Cerebellar nuclear complex (tissue), 1 donor: Measurements from ENCODE around the gene GK.
"Not testable (repeated sequence)": the region's sequence is repeated elsewhere in the genome, so short reads cannot be mapped to it uniquely, and the experiment has no call there.

ENCODE experiments used
- DNase-seq, 2 experiments: peaks; one replicate each; lab custom pipeline; 2025; lab: John Stamatoyannopoulos, UW

Gene GK

GRCh38 chrX:30653415-30654131, at the start of gene GK:
Gene GK (plus strand): TSS chrX:30653423. CDS start chrX:30653538, 115 bp downstream.
- no peak for DNase-seq

- no peak for DNase-seq
These were observed 46.1 kb upstream of the GK start for GRCh38 chrX:30607155-30607554.

GRCh38 chrX:30610026-30610425, 43.2 kb upstream of the GK start:
- no peak for DNase-seq

- DNase-seq = no peak
These were observed 41.0 kb upstream of the GK start for GRCh38 chrX:30612250-30612655.

GRCh38 chrX:30613721-30614120, 39.5 kb upstream of the GK start:
- DNase-seq = no peak

- DNase-seq = no peak
These were observed 38.0 kb upstream of the GK start for GRCh38 chrX:30615229-30615628.

- DNase-seq = no peak
These were observed 35.0 kb upstream of the GK start for GRCh38 chrX:30618160-30618765.

- no peak for DNase-seq
These were observed 33.1 kb upstream of the GK start for GRCh38 chrX:30620125-30620524.

GRCh38 chrX:30620980-30621618, 32.1 kb upstream of the GK start:
- no peak for DNase-seq

- DNase-seq = no peak
These were observed 30.9 kb upstream of the GK start for GRCh38 chrX:30622361-30622760.

GRCh38 chrX:30626402-30626801, 26.8 kb upstream of the GK start:
- no peak for DNase-seq

GRCh38 chrX:30627818-30628652, 25.2 kb upstream of the GK start:
- DNase-seq = no peak

- not testable (repeated sequence) for DNase-seq
These were observed 19.2 kb upstream of the GK start for GRCh38 chrX:30634070-30634469.

GRCh38 chrX:30635630-30636029, 17.6 kb upstream of the GK start:
- no peak for DNase-seq

GRCh38 chrX:30637874-30638815, 15.1 kb upstream of the GK start:
- DNase-seq = no peak

- DNase-seq = not testable (repeated sequence)
These were observed 13.5 kb upstream of the GK start for GRCh38 chrX:30639702-30640101.

- no peak for DNase-seq
These were observed 10.6 kb upstream of the GK start for GRCh38 chrX:30642642-30643041.

- DNase-seq = no peak
These were observed 9.9 kb upstream of the GK start for GRCh38 chrX:30643313-30643821.

GRCh38 chrX:30649859-30650258, 3.4 kb upstream of the GK start:
- DNase-seq = no peak

GRCh38 chrX:30652527-30653414, 452 bp upstream of the GK start:
- peak in 1 of 2 experiments; percentile 69 for DNase-seq
